ENCODE data around the gene FOXO3.

Gene FOXO3

GRCh38 chr6:108604156-108604555 lies 43.4 kb downstream of the FOXO3 start:
- no peak for DNase-seq

GRCh38 chr6:108606250-108606690 lies 45.6 kb downstream of the FOXO3 start:
- no peak for DNase-seq

- DNase-seq, result no peak
Observed at GRCh38 chr6:108608453-108609275, 47.9 kb downstream of the FOXO3 start.

GRCh38 chr6:108609276-108609769 lies 48.6 kb downstream of the FOXO3 start:
- no peak for DNase-seq

GRCh38 chr6:108610270-108610839 lies 49.6 kb downstream of the FOXO3 start:
- DNase-seq, result no peak

- DNase-seq, result no peak
Observed at GRCh38 chr6:108610957-108611586, 50.4 kb downstream of the FOXO3 start.

GRCh38 chr6:108612852-108613251 lies 52.1 kb downstream of the FOXO3 start:
- no peak for DNase-seq

- no peak for DNase-seq
Observed at GRCh38 chr6:108616544-108616943, 55.8 kb downstream of the FOXO3 start.

GRCh38 chr6:108616973-108617372 lies 56.3 kb downstream of the FOXO3 start:
- DNase-seq, result no peak

GRCh38 chr6:108618623-108619152 lies 58.0 kb downstream of the FOXO3 start:
- DNase-seq, result no peak

- DNase-seq, result no peak
Observed at GRCh38 chr6:108619431-108620197, 58.9 kb downstream of the FOXO3 start.

GRCh38 chr6:108621117-108621516 lies 60.4 kb downstream of the FOXO3 start:
- no peak for DNase-seq

GRCh38 chr6:108622641-108623298 lies 62.1 kb downstream of the FOXO3 start:
- no peak for DNase-seq

- DNase-seq, result no peak
Observed at GRCh38 chr6:108623995-108624394, 63.3 kb downstream of the FOXO3 start.

- DNase-seq, result no peak
Observed at GRCh38 chr6:108625581-108625980, 64.9 kb downstream of the FOXO3 start.

- no peak for DNase-seq
Observed at GRCh38 chr6:108626777-108627176, 66.1 kb downstream of the FOXO3 start.

GRCh38 chr6:108627692-108628550 lies 67.2 kb downstream of the FOXO3 start:
- peak; percentile 25 for DNase-seq

GRCh38 chr6:108630050-108630714 lies 69.5 kb downstream of the FOXO3 start:
- DNase-seq, result no peak

- DNase-seq, result no peak
Observed at GRCh38 chr6:108632441-108632840, 71.7 kb downstream of the FOXO3 start.

GRCh38 chr6:108633436-108633835 lies 72.7 kb downstream of the FOXO3 start:
- DNase-seq, result no peak
